HEK293 (cell line): ENCODE measurements around the gene ARAP3.
A peak's percentile ranks its signal among the peaks of the same experiment; 100 is the strongest.

Experiments used
- SALL2 ChIP-seq: fragments of 450-650 bp; formaldehyde crosslinking; IDR thresholded peaks from 2 replicates; pipeline ENCODE4 v1.5.0; 2017; ENCODE audit warnings: missing biosample characterization, mild to moderate bottlenecking, missing genetic modification characterization, borderline replicate concordance
- ZNF510 ChIP-seq: fragments of 450-650 bp; formaldehyde crosslinking; IDR thresholded peaks from 2 replicates; pipeline ENCODE4 v1.5.1; 2018; ENCODE audit warnings: mild to moderate bottlenecking, missing genetic modification characterization, missing biosample characterization; ENCODE audit not compliant: insufficient replicate concordance
- ZNF776 ChIP-seq: fragments of 450-650 bp; formaldehyde crosslinking; IDR thresholded peaks from 2 replicates; pipeline ENCODE4 v1.5.0; 2017; ENCODE audit warnings: missing biosample characterization, missing genetic modification characterization, borderline replicate concordance
- TF ChIP-seq, protein P1 (sequence below): fragments of 450-650 bp; formaldehyde crosslinking; IDR thresholded peaks from 2 replicates; pipeline ENCODE4 v1.5.1; 2016; ENCODE audit warnings: missing biosample characterization, missing genetic modification characterization
- TF ChIP-seq, protein P2 (sequence below): fragments of 450-650 bp; formaldehyde crosslinking; IDR thresholded peaks from 2 replicates; pipeline ENCODE4 v1.5.1; 2016; ENCODE audit warnings: missing biosample characterization, missing genetic modification characterization

DNA sequence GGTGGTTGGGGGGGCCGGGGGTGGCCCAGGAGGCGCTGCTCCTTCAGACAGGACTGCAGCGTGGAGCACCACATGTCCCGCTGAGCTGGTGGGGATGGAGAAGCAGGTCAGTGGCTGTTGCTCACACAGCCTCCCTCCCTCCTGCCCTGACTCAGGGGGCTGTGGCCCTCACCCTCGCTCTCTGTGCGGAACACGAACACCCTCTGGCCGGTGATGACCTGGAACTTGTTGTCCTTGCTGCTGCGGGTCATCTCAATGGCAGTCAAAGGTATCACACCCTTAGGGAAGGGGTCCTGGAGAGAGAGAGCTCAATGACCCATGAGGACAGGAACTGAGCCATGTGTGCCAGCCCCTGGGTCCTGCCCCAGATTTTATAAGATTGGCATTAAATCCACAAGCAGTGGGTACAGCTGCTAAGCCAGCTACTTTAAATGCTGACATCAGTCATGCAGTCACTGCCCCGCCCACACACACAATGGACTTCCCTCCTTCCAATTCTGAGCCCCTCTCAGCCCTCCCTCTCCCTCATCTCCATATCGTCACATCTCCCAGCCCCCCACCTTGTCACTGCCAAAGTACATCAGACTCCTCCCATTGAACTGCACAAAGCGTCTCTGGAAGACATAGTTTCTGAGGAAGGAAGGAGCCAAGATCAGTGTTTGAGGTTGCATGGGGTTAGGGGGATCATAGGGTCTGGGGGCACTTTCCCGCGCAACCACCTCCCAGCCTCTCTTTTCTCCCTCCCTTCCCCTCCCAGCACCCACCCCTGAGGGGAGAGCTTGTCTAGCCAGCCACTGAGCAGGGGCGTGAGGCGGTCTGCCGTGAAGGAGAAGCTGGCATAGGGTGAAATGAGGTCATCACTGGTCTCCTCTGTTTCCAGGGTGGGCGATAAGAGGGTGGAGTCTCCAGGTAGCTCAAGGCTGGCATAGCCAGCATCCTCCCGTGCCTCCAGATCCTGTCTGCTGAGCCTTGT, 8.9 kb downstream of the ARAP3 start:
- TF ChIP-seq SALL2 = no peak
- TF ChIP-seq, protein P1, sequence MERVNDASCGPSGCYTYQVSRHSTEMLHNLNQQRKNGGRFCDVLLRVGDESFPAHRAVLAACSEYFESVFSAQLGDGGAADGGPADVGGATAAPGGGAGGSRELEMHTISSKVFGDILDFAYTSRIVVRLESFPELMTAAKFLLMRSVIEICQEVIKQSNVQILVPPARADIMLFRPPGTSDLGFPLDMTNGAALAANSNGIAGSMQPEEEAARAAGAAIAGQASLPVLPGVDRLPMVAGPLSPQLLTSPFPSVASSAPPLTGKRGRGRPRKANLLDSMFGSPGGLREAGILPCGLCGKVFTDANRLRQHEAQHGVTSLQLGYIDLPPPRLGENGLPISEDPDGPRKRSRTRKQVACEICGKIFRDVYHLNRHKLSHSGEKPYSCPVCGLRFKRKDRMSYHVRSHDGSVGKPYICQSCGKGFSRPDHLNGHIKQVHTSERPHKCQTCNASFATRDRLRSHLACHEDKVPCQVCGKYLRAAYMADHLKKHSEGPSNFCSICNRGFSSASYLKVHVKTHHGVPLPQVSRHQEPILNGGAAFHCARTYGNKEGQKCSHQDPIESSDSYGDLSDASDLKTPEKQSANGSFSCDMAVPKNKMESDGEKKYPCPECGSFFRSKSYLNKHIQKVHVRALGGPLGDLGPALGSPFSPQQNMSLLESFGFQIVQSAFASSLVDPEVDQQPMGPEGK (tag by site-specific recombination) = peak; percentile 73; the same call in 1 of the 2 replicates
- TF ChIP-seq ZNF776 (tag by site-specific recombination) = no peak
- TF ChIP-seq, protein P2, sequence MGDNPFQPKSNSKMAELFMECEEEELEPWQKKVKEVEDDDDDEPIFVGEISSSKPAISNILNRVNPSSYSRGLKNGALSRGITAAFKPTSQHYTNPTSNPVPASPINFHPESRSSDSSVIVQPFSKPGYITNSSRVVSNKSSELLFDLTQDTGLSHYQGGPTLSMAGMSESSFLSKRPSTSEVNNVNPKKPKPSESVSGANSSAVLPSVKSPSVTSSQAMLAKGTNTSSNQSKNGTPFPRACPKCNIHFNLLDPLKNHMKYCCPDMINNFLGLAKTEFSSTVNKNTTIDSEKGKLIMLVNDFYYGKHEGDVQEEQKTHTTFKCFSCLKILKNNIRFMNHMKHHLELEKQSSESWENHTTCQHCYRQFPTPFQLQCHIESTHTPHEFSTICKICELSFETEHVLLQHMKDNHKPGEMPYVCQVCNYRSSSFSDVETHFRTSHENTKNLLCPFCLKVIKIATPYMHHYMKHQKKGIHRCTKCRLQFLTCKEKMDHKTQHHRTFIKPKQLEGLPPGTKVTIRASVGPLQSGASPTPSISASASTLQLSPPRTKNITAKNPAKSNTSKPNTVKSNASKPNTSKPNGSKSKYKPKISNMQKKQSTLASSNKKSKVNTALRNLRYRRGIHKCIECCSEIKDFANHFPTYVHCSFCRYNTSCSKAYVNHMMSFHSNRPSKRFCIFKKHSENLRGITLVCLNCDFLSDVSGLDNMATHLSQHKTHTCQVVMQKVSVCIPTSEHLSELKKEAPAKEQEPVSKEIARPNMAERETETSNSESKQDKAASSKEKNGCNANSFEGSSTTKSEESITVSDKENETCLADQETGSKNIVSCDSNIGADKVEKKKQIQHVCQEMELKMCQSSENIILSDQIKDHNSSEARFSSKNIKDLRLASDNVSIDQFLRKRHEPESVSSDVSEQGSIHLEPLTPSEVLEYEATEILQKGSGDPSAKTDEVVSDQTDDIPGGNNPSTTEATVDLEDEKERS (tag by site-specific recombination) = no peak
- no peak for TF ChIP-seq ZNF510 (tag by site-specific recombination)
